HepG2 (cell line): Measurements from ENCODE around the gene LRSAM1. TPM values are rescaled to one million over a fixed set of nuclear protein-coding genes. Genes with fewer than 3 reads are reported as not detected.

Experiments used
- AGO1 ChIP-seq: fragments of 200-400 bp; formaldehyde crosslinking; IDR thresholded peaks from 2 replicates; pipeline ENCODE4 v1.6.1; 2017; ENCODE audit warnings: mild to moderate bottlenecking, low read depth, low read length, moderate library complexity; ENCODE audit not compliant: poor library complexity, severe bottlenecking
- FOSL1 ChIP-seq: sonication (generic); formaldehyde crosslinking; IDR thresholded peaks from 2 replicates; pipeline ENCODE4 v1.9.0; 2021; ENCODE audit warnings: missing genetic modification reagents, borderline replicate concordance
- HNF4G ChIP-seq, 2 experiments: sonication (generic) in 1 of 2; formaldehyde crosslinking in 1 of 2; IDR thresholded peaks; 2 replicates each; pipeline versions ENCODE4 v1.4.0 to v1.6.1; 2011 to 2020; ENCODE audit warnings: borderline replicate concordance in 2 of 2, low read depth in 2 of 2, mild to moderate bottlenecking in 2 of 2, low read length in 1 of 2, missing genetic modification reagents in 1 of 2, moderate library complexity in 1 of 2
- HNRNPK ChIP-seq: fragments of 200-400 bp; formaldehyde crosslinking; IDR thresholded peaks from 2 replicates; pipeline ENCODE4 v1.6.1; 2018; ENCODE audit warnings: low read length, low read depth, moderate library complexity, mild to moderate bottlenecking; ENCODE audit not compliant: poor library complexity, severe bottlenecking
- JUND ChIP-seq: sonication (generic); formaldehyde crosslinking; IDR thresholded peaks from 2 replicates; pipeline ENCODE4 v1.8.0; 2022; ENCODE audit warnings: mild to moderate bottlenecking, missing genetic modification reagents
- KLF16 ChIP-seq, 2 experiments: sonication (generic) in 1 of 2; formaldehyde crosslinking in 1 of 2; IDR thresholded peaks; 2 replicates each; pipeline versions ENCODE4 v1.6.1 to v1.8.0; 2016 to 2023; ENCODE audit warnings: missing genetic modification reagents in 2 of 2, missing compliant biosample characterization in 1 of 2
- NFKB2 ChIP-seq: sonication (generic); formaldehyde crosslinking; IDR thresholded peaks from 2 replicates; pipeline ENCODE4 v1.4.0; 2020; ENCODE audit warnings: missing genetic modification reagents, borderline replicate concordance
- PRMT3 ChIP-seq: sonication (generic); formaldehyde crosslinking; IDR thresholded peaks from 2 replicates; pipeline ENCODE4 v1.8.1; 2022; ENCODE audit warnings: low read depth, mild to moderate bottlenecking, moderate library complexity, missing genetic modification reagents, borderline replicate concordance
- SRSF1 ChIP-seq: fragments of 200-400 bp; formaldehyde crosslinking; optimal IDR thresholded peaks from 2 replicates; pipeline ENCODE3; 2017; ENCODE audit warnings: mild to moderate bottlenecking, low read depth, low read length, moderate library complexity
- ZC3H4 ChIP-seq: sonication (generic); formaldehyde crosslinking; IDR thresholded peaks from 2 replicates; pipeline ENCODE4 v1.4.0; 2020; ENCODE audit warnings: missing genetic modification reagents, borderline replicate concordance
- ZNF10 ChIP-seq: sonication (generic); formaldehyde crosslinking; IDR thresholded peaks from 2 replicates; pipeline ENCODE4 v1.4.0; 2020; ENCODE audit warnings: mild to moderate bottlenecking, low read depth, missing genetic modification reagents, borderline replicate concordance
- ZNF558 ChIP-seq: sonication (generic); formaldehyde crosslinking; IDR thresholded peaks from 2 replicates; pipeline ENCODE4 v1.9.0; 2022; ENCODE audit warnings: mild to moderate bottlenecking, missing genetic modification reagents, borderline replicate concordance
- polyA plus RNA-seq, 8 experiments: library from polyadenylated mRNA; depleted of rRNA in 3 of 8; stranded (reverse) in 7 of 8; unstranded in 1 of 8; fragments of >200 nt; fragmentation: Illumina TruSeq in 4 of 8; extraction: Trizol in 4 of 8; gene quantifications; 2 replicates each; pipeline versions ENCODE4 v1.2.1 to v1.2.3, GENCODE V29; 2011 to 2016; ENCODE audit warnings: low read depth in 4 of 8, missing spikeins in 1 of 8, mixed read lengths in 1 of 8; ENCODE audit not compliant: insufficient read depth in 1 of 8
- total RNA-seq, 5 experiments: library from RNA; depleted of rRNA; stranded (reverse); fragments of >200 nt; fragmentation: Illumina TruSeq; extraction: Trizol; gene quantifications; 2 replicates each; pipeline ENCODE4 v1.2.3, GENCODE V29; 2016; ENCODE audit warnings: low read depth in 1 of 5
- TF ChIP-seq, protein P1 (sequence below): sonication (generic); formaldehyde crosslinking; IDR thresholded peaks from 2 replicates; pipeline ENCODE4 v1.4.0; 2020; ENCODE audit warnings: missing genetic modification reagents
- TF ChIP-seq, protein P2 (sequence below): sonication (generic); formaldehyde crosslinking; IDR thresholded peaks from 2 replicates; pipeline ENCODE4 v1.4.0; 2020; ENCODE audit warnings: missing genetic modification reagents, mild to moderate bottlenecking, borderline replicate concordance
- TF ChIP-seq, protein P3 (sequence below): sonication (generic); formaldehyde crosslinking; IDR thresholded peaks from 2 replicates; pipeline ENCODE4 v1.4.0; 2020; ENCODE audit warnings: missing genetic modification reagents
- TF ChIP-seq, protein P4 (sequence below): sonication (generic); formaldehyde crosslinking; IDR thresholded peaks from 2 replicates; pipeline ENCODE4 v1.5.0; 2020; ENCODE audit warnings: mild to moderate bottlenecking, missing genetic modification reagents

LRSAM1 gene
- total and polyA plus RNA-seq, 2 of the 13 experiments (the other 11 are each of a cell fraction or from before 2014, with no cell fraction given), result 8.7 to 10.2 TPM

DNA sequence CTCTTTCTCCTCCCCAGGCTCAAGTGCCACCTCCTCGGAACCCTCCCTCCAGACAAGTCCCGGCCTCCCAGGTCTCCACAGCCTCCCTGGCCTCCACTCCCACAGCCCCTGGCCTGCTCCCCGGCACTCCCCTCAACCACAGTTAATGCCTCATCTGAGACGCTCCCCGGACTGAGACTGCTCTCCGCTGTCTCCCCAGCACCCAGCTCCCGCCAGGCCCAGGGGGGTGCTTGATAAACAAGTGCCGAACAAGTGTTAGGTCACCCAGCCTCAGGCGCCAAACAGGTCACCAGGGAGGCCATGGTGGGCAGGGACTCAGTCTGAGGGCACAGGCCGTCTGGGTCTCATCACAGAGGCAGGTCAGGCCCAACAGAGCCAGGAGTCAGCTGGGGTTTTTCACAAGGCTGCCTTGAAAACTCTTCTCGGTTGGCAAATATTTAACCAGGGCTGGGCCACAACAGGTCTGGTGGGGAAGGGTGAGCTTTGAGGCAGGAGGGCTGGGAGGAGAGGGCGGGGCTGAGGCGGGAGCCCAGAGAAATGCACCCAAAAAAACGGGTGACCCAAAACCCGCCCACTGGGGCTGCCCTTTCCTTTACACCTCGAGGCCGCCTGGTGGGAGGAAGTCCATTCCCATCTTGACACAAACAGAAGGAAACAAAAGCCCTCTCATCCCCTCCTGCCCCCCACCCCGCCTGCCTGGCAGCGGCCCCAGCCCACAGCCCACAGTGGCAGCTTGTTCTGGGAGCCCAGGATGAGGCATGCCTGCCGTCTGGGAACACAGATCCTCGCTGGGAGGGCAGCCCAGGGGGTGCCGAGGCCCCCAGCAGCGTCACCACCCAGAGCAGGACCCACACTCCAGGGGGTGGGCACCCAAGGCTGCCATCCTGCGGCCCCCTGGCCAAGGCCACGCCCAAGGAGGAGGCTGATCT, 94.2 kb downstream of the LRSAM1 start (continued):
- no peak for TF ChIP-seq JUND (CRISPR knock-in tag)
- TF ChIP-seq, protein P1, sequence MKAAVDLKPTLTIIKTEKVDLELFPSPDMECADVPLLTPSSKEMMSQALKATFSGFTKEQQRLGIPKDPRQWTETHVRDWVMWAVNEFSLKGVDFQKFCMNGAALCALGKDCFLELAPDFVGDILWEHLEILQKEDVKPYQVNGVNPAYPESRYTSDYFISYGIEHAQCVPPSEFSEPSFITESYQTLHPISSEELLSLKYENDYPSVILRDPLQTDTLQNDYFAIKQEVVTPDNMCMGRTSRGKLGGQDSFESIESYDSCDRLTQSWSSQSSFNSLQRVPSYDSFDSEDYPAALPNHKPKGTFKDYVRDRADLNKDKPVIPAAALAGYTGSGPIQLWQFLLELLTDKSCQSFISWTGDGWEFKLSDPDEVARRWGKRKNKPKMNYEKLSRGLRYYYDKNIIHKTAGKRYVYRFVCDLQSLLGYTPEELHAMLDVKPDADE (CRISPR knock-in tag), result no peak
- no peak for TF ChIP-seq ZNF10 (CRISPR knock-in tag)
- no peak for TF ChIP-seq ZNF558 (CRISPR knock-in tag)
- TF ChIP-seq, protein P2, sequence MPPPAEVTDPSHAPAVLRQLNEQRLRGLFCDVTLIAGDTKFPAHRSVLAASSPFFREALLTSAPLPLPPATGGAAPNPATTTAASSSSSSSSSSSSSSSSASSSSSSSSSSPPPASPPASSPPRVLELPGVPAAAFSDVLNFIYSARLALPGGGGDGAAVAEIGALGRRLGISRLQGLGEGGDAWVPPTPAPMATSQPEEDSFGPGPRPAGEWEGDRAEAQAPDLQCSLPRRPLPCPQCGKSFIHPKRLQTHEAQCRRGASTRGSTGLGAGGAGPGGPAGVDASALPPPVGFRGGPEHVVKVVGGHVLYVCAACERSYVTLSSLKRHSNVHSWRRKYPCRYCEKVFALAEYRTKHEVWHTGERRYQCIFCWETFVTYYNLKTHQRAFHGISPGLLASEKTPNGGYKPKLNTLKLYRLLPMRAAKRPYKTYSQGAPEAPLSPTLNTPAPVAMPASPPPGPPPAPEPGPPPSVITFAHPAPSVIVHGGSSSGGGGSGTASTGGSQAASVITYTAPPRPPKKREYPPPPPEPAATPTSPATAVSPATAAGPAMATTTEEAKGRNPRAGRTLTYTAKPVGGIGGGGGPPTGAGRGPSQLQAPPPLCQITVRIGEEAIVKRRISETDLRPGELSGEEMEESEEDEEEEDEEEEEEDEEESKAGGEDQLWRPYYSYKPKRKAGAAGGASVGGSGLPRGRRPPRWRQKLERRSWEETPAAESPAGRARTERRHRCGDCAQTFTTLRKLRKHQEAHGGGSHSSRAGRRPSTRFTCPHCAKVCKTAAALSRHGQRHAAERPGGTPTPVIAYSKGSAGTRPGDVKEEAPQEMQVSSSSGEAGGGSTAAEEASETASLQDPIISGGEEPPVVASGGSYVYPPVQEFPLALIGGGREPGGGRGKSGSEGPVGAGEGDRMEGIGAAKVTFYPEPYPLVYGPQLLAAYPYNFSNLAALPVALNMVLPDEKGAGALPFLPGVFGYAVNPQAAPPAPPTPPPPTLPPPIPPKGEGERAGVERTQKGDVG (CRISPR knock-in tag), result no peak
- TF ChIP-seq FOSL1 (CRISPR knock-in tag), result no peak
- no peak for TF ChIP-seq KLF16 (CRISPR knock-in tag; IDR thresholded peaks at IDR 0.05)
- no peak for TF ChIP-seq HNRNPK
- peak; percentile 20 for TF ChIP-seq AGO1
- TF ChIP-seq, protein P3, sequence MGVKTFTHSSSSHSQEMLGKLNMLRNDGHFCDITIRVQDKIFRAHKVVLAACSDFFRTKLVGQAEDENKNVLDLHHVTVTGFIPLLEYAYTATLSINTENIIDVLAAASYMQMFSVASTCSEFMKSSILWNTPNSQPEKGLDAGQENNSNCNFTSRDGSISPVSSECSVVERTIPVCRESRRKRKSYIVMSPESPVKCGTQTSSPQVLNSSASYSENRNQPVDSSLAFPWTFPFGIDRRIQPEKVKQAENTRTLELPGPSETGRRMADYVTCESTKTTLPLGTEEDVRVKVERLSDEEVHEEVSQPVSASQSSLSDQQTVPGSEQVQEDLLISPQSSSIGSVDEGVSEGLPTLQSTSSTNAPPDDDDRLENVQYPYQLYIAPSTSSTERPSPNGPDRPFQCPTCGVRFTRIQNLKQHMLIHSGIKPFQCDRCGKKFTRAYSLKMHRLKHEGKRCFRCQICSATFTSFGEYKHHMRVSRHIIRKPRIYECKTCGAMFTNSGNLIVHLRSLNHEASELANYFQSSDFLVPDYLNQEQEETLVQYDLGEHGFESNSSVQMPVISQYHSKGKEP (CRISPR knock-in tag), result no peak
- TF ChIP-seq ZC3H4 (CRISPR knock-in tag), result no peak
- TF ChIP-seq SRSF1, result peak; percentile 92
- TF ChIP-seq PRMT3 (CRISPR knock-in tag), result no peak
- no peak for TF ChIP-seq HNF4G (IDR thresholded peaks at IDR 0.05; ENCODE audit: borderline replicate concordance, low read depth, low read length)
- peak; percentile 21; the same call in 1 of the 2 replicates for TF ChIP-seq HNF4G (CRISPR knock-in tag; IDR thresholded peaks at IDR 0.05; ENCODE audit: borderline replicate concordance, low read depth)
- no peak; the same call in 1 of the 2 replicates for TF ChIP-seq NFKB2 (CRISPR knock-in tag)
- TF ChIP-seq, protein P4, sequence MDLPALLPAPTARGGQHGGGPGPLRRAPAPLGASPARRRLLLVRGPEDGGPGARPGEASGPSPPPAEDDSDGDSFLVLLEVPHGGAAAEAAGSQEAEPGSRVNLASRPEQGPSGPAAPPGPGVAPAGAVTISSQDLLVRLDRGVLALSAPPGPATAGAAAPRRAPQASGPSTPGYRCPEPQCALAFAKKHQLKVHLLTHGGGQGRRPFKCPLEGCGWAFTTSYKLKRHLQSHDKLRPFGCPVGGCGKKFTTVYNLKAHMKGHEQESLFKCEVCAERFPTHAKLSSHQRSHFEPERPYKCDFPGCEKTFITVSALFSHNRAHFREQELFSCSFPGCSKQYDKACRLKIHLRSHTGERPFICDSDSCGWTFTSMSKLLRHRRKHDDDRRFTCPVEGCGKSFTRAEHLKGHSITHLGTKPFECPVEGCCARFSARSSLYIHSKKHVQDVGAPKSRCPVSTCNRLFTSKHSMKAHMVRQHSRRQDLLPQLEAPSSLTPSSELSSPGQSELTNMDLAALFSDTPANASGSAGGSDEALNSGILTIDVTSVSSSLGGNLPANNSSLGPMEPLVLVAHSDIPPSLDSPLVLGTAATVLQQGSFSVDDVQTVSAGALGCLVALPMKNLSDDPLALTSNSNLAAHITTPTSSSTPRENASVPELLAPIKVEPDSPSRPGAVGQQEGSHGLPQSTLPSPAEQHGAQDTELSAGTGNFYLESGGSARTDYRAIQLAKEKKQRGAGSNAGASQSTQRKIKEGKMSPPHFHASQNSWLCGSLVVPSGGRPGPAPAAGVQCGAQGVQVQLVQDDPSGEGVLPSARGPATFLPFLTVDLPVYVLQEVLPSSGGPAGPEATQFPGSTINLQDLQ (CRISPR knock-in tag), result no peak
